ENCODE measurements around the gene CRYBG1.
"Not testable (repeated sequence)": the region's sequence is repeated elsewhere in the genome, so short reads cannot be mapped to it uniquely, and the experiment has no call there.

The CRYBG1 gene

DNA sequence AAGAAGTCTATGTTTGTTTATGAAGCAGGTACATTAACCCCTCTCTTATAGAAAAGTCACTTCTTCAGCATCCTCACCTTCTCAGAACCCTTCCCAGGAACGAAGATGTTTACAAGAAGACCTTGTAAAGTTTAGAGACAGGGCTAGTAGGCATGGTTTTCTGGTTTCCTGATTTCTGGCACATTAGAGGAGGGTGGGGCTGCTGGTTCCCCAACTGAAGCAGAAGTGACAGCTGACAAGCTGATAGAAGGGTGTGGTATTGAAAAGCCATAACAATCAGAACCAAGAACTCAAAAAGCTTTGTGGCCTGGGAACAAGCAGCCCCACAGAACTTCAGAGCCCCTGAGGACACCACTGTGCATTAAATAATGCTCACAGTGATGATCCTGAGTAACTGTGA lies 177.6 kb downstream of the CRYBG1 start:
- DNase-seq (ENCODE audit: extremely low read depth, low read depth), result no peak
- TF ChIP-seq, protein P1, sequence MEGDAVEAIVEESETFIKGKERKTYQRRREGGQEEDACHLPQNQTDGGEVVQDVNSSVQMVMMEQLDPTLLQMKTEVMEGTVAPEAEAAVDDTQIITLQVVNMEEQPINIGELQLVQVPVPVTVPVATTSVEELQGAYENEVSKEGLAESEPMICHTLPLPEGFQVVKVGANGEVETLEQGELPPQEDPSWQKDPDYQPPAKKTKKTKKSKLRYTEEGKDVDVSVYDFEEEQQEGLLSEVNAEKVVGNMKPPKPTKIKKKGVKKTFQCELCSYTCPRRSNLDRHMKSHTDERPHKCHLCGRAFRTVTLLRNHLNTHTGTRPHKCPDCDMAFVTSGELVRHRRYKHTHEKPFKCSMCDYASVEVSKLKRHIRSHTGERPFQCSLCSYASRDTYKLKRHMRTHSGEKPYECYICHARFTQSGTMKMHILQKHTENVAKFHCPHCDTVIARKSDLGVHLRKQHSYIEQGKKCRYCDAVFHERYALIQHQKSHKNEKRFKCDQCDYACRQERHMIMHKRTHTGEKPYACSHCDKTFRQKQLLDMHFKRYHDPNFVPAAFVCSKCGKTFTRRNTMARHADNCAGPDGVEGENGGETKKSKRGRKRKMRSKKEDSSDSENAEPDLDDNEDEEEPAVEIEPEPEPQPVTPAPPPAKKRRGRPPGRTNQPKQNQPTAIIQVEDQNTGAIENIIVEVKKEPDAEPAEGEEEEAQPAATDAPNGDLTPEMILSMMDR (IDR thresholded peaks at IDR 0.05; ENCODE audit: low read depth, low read length), result no peak

DNA sequence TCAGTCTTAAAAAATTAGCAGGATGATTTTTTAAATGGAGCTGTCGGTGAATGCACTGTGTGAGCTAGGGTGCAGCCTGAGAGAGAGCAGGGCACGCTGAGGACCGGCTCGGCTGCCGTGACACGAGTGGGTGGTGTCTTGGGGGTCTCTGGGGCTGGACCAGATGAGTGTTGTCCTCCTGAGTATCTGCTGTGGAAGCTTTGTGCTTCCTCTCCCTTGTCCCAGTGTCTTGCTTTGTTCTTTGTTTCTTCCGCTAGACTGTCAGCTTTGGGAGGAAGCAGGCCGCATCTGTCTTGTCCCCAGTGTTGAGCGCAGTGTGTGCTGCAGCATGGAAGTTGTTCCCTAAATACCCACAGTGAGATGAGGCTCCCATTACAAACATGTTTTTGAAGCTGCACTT lies 179.4 kb downstream of the CRYBG1 start:
- no peak for DNase-seq (ENCODE audit: extremely low read depth, low read depth)
- TF ChIP-seq, protein P1 (IDR thresholded peaks at IDR 0.05; ENCODE audit: low read depth, low read length), result no peak

DNA sequence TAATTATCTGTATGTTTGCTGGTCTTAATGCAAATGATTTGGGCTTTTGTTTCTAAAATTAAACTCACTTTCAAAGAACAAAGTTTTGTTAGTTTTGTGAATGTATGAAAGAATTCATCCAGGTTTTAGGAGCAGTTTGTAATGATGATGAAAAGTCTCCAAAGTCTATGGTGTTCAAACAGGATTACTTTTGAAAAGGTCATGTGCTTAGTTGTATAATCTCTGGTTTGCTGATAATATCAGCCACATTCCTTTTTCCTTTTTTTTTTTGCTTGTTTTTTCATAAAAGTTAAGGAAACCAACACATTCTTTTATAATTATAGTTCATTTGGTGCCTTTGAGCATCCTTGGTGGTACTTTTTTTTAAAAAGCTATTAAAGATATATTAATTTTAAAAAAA lies 179.9 kb downstream of the CRYBG1 start:
- no peak for DNase-seq (ENCODE audit: extremely low read depth, low read depth)
- TF ChIP-seq, protein P1 (IDR thresholded peaks at IDR 0.05; ENCODE audit: low read depth, low read length), result no peak

DNA sequence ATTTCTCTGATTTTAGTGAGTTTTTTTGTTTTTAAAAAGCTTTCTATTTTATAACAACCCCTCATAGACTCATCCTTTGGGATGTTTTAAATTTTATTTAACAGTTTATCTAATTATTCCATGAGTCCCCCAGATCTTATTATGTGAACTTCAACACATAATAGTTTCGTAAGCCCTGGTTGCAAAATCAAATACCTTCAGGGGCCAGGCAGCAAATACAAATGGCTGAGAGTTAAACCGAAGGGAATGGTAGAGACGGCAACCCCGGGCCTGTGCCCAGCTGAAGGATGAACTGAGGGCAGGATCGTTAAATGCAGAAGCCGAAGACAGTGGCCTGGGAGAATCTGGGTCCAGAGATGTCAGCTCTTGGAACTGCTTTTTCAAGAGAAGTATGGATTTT lies 180.4 kb downstream of the CRYBG1 start:
- DNase-seq (ENCODE audit: extremely low read depth, low read depth), result no peak
- TF ChIP-seq, protein P1 (IDR thresholded peaks at IDR 0.05; ENCODE audit: low read depth, low read length), result no peak

DNA sequence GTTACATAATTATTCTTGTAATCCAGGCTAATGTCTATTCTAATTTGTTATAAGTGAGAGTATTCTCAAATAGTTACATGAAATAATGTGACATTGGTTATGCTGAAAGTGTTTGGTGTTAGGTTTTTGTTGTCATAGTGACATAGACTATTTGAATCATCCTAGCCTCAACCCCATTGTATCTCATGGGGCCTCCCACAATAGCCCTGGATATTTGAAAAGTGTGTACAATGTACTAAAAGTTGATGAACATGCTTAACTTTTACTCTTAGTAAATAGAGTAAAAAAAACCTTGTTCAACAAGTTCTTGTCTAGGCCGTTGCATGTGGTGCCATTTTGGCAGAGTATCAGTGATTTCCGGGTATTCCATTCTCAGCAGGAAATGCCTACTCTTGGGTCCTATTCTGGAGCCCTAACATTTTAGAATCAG lies 185.8 kb downstream of the CRYBG1 start:
- no peak for DNase-seq (ENCODE audit: extremely low read depth, low read depth)
- TF ChIP-seq, protein P1 (IDR thresholded peaks at IDR 0.05; ENCODE audit: low read depth, low read length), result no peak

DNA sequence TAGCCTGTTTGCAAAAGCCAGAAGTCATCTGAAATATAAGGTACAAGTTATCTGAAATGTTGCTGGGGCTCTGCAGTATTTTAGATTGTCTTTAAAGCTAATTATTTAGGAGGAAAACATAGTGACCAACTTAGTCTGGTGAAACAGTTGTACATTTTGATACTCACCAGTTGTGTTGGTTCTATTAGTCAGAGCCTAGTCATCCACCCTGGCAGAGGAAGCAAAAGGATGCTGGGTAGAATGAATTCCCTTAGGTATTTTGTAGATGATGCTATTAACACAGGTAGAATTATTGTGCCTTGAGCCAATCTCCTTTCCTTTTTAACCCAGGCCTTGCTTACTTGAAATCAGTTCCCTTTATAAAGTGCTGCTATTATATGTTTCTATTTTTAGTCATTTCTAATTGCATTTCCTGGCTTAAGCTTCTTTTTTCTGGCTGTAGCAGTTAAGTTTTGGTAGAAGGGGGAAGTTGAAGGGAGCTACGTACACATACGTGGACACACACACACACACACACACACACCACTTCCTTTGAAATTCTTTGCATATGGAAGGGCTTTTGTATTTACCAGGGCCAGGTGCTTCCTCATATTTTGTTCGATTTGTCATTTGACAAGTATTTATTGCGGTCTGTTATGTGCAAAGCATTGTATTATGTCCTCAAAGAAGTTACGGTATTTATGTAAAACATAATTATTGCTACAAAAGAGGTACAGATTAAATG lies 186.3 kb downstream of the CRYBG1 start:
- TF ChIP-seq, protein P1 (IDR thresholded peaks at IDR 0.05; ENCODE audit: low read depth, low read length), result no peak
- no peak for DNase-seq (ENCODE audit: extremely low read depth, low read depth)

DNA sequence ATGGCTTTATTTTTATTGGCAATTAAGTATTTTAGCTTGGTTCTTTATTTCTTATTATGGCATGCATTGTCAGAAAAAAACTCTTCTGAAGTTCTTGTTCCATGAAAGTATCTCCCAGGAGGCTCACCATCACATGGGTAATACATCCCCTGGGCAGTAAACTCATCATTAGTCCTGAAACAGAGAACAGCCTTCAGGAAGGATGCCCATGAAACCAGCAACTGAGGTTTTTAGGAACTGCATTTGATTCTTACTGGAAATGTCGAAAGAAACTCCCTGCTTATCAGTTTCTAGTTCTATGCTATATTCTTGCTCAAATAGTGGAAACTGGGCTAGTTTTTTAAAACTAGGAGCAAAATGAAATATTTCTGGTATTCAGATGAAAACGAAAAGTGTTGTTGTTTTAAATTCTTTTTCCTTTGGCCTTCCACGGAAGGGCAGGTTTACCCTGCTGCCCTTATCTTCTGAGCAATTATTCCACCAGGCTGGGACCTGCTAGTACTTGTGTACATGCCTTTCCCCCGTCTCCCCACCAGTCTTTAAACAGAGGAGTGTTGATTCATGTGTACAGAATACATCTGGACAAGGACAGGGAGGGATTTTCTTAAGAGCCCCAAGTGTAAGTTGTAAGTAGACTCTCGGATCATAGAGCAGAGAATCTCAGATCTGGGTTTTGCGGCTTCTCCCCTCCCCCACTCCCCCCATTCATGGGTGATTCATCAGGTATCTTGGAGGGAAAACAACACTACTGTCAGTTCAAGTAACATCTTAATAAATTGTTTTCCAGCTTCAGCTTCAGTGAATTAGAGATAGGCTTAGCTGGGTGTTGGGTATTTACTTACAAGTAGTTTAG lies 187.3 kb downstream of the CRYBG1 start:
- TF ChIP-seq, protein P1 (IDR thresholded peaks at IDR 0.05; ENCODE audit: low read depth, low read length), result no peak
- no peak for DNase-seq (ENCODE audit: extremely low read depth, low read depth)

DNA sequence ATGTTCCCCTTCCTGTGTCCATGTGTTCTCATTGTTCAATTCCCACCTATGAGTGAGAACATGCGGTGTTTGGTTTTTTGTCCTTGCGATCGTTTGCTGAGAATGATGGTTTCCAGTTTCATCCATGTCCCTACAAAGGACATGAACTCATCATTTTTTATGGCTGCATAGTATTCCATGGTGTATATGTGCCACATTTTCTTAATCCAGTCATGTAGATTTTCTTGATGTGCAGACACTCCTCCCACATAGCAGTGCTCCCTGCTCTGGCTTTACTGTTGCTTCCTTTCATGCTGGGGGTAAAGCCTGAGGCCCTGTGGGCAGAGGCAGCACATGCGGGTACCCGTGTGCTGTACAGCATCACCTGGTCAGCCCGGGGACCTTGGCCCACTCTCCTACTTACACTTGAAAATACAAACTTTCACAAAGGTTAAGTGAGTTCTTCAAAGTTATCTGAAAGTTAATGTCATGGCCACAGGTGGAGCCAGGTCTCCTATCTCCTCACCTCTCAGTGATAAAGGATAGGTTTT lies 188.5 kb downstream of the CRYBG1 start:
- not testable (repeated sequence) for DNase-seq (ENCODE audit: extremely low read depth, low read depth)

Measured in AG09319 (cell line).